ENCODE measurements around the gene WDSUB1.

DNA sequence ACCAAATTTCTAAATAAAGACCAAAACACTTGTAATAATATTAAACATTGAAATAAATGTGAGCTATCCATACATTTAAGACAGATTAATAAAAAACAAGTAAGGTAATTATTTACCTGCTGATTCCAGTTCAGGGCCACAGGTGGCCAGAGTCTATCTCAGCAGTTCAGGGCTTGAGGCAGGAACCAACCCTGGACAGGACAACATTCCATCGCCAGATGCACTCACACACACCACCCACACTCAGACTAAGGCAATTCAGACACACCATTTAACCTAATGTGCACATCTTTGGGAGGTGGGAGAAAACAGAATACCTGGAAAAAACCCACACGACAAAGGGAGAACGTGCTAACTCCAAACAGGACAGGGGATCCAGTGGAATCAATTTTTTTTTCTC, 14.1 kb upstream of the WDSUB1 start:
- no peak for TF ChIP-seq POLR2A (IDR thresholded peaks at IDR 0.05)
- TF ChIP-seq, protein P1, sequence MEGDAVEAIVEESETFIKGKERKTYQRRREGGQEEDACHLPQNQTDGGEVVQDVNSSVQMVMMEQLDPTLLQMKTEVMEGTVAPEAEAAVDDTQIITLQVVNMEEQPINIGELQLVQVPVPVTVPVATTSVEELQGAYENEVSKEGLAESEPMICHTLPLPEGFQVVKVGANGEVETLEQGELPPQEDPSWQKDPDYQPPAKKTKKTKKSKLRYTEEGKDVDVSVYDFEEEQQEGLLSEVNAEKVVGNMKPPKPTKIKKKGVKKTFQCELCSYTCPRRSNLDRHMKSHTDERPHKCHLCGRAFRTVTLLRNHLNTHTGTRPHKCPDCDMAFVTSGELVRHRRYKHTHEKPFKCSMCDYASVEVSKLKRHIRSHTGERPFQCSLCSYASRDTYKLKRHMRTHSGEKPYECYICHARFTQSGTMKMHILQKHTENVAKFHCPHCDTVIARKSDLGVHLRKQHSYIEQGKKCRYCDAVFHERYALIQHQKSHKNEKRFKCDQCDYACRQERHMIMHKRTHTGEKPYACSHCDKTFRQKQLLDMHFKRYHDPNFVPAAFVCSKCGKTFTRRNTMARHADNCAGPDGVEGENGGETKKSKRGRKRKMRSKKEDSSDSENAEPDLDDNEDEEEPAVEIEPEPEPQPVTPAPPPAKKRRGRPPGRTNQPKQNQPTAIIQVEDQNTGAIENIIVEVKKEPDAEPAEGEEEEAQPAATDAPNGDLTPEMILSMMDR (IDR thresholded peaks at IDR 0.05): no peak
